Measurements from ENCODE around the gene MAP1LC3B2.

Gene MAP1LC3B2

DNA sequence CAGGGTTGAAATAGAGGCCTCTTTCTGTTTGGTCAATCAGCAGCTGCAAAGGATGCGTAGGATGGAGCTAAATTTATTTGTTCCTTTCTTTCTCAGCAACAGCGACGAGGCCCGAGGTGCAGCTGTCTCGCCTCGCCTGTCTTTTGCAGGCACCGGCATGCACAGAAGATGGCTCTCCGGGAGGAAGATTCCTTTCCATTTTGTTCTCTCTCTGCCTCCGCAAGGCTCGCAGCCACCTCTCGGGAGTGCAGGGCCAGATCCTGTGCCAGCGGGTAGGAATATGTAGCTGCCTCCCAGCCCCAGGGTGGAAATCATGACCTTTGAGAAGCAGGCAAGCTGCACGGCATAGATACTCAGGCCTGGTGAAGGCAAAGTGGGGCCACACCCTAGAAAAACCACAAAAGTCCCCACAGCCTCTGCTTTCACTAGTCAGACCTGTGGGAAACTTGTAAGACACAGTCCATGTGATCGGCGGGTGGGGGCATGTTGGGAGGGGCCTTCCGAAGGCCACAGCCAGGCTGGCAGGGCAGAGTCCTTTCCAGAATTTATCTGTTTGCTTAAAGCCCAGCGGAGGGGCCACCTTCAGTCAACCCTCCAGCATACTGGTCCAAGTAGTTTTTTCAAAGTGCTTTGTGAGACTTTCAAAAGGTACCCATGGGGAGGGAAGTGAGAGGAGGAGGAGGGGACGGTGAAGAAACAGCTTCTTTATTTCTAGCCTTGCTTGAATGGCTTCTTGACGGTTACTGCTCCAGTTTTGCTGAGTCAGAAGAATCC is at the start of gene MAP1LC3B2:
Gene MAP1LC3B2, plus strand, starts transcription at position 220 of the 774 bp plus-strand sequence. CDS start 16,562 bp downstream, outside the sequence.
- no peak for DNase-seq

DNA sequence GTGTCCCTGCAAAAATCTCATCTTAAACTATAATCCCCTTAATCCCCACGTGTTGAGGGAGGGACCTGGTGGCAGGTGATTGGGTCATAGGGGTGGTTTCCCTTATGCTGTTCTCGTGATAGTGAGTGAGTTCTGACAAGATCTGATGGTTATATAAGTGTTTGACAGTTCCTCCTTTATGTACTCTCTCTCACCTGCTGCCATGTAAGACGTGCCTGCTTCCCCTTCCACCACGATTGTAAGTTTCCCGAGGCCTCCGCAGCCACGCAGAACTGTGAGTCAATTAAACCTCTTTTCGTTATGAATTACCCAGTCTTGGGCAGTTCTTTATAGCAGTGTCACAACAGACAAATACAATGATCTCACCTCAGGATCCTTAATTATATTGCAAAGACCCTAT is 45.2 kb upstream of the MAP1LC3B2 start:
- no peak for DNase-seq

DNA sequence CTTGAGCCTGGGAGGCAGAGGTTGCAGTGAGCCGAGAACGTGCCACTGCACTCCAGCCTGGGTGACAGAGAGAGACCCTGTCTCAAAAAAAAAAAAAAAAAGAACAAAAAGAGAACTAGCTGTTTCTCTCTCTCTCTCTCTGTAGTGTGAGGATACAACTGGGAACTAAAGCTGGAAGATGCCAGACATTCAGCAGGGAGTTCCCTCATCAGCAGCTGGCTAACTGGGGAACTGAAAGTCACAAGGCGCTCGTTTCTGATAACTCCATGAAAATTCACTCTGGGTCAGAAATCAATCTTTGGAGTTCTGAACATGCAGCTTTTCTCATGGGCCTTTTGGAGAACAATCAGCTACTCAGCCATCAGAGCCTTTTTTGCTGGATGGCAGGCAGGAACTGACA is 43.5 kb upstream of the MAP1LC3B2 start:
- DNase-seq: no peak

DNA sequence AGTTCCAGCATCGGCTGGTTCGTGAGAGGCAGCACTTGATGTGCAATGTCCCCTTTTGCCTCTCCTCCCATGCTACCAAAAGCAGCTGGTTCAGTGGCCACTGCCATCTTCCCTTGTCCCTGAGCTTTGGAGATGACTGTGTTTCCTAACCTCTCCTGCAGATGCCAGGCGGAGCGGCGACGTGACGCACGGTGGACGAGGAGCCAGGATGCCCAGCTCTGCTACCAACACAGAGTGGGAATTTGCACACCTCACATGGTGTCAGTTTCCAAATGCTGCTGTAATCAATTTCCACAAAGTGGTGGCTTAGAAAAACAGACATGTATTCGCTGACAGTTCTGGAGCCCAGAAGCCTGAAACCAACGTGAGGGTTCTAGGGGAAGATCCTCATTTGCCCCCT is 42.5 kb upstream of the MAP1LC3B2 start:
- DNase-seq: no peak

DNA sequence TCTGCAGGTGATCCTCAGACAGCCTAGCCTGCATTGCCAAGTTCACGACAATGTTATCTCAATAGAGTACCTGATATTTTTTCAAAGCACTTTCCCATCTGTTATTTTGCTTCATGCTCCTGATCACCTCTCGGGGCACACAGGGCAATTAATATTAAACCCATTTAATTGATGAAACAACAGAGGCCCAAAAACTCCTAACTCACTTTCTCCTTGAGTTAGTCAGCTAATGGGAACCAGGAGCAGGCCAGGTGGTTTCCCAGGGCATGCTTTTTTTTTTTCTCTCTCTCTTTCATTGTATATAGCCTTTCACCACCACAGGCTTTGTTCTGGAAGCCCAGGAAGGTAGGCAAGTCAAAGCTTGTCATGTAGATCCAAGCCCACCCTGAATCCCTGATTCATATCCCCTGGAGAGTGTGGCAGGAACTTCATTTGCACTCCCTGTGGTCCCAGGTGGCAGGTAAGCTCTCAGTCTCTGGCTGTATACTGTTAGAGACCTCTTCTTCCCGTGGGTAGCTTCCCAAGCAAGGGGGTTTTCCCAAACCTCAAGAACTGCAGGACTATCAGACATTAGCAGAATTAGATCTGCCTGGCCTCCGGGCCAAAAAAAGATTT is 41.6 kb upstream of the MAP1LC3B2 start:
- DNase-seq: no peak

DNA sequence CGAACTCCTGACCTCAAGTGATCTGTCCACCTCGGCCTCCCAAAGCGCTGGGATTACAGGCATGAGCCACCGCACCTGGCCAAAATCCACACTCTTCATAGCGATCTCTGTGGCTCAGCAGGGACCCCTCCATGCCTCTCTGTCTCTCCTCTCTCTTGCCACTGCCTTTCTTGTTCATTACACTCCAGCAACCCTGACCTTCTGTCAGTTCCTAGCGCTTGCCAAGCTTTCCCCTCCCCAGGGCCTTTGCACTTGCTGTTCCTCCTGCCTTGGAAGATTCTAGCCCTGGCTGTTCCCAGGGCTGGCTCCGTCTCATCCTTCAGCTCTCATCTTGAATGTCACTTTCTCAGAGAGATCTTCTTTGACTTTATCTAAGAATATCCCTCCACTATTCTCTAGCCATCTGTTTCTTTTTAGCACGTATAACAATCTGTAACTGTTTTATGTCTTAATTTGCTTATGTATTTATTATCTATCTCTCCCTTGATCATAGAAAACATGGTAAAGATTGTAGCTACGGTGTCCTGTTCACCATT is 38.9 kb upstream of the MAP1LC3B2 start:
- no peak for DNase-seq

DNA sequence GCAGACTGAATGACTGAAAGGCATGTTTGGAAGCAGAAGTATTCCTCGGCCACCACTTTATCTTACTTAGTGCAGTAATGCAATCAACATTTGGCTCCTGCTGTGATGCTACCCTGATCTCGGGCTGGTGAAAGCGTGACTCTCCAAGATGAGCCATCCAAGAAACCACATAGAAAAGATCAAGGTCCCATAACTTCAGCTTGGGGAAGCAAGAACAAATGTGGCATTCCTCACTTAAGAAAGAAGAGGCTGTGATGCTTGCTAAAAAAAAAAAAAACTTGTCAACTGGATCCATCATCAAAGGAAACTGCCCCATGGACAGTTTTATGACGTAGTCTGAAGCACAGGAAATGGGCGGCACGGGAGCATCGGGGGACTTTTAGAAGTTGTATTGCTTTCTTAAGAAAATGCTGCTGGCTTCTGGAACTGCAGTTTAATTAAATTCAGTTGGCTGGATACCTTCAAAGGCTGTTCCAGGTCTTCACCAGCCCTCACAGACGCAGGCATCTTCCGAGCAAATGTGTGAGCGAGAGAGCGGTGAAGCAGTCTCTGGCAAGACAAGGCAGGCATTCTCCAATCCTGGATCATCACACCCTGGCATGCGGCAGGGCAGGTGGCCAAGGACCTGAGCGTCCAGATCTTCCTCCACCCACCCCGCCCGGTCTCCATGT is 38.2 kb upstream of the MAP1LC3B2 start:
- peak; percentile 55 to 79 for DNase-seq

DNA sequence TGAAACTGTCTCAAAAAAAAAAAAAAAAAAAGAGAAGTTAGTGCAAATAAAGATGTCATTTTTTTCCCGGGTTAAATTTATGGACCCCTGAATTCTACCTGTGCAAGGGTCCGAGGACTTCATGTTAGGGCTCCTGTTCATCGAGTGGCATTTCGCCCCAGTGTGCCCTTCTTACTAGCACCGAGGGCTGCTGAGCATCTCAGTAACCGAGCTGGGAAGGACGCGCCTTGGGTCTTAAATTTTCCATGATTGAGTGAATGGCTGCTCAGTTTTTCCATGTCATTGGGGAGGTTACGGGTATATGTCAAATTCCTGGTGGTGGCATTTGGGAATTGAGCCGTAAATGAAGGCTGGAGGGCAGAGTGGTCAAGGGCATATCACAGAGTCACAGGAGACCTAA is 34.9 kb upstream of the MAP1LC3B2 start:
- DNase-seq: no peak

DNA sequence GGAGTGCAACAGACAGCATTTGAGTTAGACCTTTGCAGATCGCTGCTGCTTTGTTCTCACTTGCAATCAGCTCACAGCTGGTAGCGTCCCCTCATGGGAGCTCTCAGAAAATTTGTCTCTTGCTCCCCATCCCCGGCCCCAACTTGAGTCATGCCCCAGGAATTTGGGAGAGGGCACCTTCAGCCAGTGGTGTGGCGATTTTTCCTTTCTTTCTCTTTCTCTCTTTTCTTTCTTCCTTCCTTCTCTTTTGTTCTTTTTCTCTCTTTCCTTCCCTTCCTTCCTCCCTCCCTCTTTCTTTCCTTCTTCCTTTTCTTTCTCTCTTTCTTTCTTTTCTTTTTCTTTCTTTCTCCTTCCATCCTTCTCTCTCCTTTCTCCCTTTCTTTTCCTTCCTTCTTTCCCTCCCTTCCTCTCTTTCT is 34.2 kb upstream of the MAP1LC3B2 start:
- DNase-seq: no peak

DNA sequence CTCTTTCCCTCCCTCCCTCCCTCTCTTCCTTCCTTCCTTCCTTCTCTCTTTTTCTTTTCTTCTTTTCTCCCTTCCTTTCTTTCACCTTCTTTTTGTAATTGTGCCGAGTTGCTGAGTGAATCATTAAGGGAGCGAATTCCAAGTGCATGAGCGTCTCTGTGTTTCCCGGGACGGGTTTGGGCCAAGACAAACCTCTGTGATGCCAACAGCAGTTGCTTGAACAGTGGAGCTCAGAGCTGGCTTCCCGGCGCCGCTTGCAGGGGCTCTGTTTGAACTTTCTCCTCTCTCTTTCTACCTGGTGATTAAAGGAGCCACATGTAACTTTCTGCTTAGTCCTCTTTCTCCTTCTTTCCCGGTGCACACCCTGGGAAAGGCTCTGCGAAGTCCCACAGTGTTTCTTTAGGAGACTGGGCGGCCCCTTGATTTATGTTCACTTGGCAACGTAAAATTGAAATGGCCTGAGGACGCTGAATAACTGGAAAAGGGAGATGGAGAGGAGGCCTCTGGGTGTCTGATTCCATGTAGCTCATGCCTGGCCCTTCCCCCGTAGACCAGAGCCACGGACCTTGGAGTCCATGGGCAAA is 33.7 kb upstream of the MAP1LC3B2 start:
- no peak for DNase-seq

DNA sequence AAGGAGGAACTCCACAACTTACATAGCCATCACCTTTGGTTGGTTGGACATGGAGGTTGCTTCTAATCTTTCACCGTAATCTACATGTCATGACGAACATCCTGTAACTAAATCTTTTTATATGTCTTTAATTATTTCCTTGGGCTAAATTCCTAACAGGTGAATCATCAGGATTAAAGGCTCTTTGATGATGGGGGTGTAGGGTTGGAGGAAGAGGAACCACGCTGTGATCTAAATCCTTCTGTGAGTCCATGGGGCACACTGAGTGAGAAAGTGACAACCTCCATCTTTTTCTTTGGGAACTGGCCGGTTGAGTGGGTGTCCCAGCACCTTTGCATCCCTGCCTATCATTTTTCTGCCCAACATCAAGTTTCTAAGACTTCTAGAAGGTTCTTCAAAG is 31.1 kb upstream of the MAP1LC3B2 start:
- DNase-seq: no peak

DNA sequence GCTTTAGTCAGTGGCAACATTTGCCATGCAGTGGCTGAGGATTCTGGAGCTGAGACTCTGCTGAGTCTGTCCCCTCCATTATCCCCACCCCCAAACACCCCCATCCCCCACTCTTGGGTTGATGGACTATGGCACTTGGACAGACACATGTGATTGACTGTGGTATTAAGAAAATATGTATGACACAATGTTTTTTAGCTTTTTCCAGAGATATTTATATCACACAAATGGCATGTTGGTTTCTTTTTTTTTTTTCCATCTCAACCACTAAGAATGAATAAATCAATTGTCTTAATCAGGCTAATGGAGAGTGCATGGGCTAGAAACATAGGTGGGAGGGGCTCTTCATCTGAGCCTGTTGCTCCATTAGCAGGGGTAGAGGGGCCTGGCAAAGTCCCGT is 30.7 kb upstream of the MAP1LC3B2 start:
- DNase-seq: no peak

DNA sequence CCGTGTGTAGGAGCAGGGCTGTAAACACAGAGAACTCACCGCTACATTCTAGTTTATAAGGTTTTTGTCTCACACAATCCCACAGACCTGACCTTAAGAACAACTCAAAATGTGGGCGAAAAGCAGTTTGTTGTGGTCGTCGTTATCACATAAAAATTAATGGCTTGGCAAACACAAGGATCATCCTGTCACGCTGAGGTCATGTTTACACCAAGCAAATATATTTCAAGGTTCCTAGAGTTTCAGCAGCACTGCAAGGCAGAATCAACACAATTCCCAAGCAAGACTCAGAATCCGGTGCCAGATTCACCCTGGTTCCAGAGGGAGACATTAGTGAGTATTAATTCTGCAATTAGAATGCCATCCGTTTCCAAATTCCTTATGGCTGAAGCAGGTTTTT is 30.1 kb upstream of the MAP1LC3B2 start:
- DNase-seq: no peak

DNA sequence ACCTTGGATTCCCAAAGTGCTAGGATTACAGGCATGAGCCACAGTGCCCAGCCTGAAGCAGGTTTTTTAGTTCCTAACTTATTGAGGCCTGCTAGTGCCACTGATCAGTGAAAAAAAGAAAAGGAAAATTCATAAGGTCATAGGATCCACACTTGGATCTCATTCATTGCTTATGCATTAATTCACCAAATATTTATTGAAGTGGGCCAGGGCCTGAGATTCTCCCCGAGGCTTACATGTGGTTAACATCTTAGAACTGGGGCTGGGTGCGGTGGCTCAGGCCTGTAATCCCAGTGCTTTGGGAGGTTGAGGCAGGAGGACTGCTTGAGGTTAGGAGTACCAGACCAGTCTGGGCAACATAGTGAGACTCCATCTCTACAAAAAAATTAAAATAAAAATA is 29.5 kb upstream of the MAP1LC3B2 start:
- DNase-seq: no peak

DNA sequence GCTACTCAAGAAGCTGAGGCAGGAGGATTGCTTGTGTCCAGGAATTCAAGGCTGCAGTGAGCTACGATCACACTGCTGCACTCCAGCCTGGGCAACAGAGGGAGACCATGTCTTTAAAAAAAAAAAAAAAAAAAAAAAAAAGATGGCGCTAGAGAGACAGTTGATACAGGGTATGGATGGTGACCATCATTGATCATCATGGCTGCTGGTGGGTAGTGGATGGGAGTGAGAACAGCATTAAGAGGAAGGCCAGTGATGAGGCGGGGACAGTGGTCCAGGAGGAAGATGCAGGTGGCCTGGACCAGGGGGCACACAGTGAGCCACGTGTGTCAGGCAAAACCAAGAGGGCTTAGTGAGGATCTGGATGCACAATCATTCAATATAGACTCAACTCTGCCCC is 26.8 kb upstream of the MAP1LC3B2 start:
- DNase-seq: no peak

DNA sequence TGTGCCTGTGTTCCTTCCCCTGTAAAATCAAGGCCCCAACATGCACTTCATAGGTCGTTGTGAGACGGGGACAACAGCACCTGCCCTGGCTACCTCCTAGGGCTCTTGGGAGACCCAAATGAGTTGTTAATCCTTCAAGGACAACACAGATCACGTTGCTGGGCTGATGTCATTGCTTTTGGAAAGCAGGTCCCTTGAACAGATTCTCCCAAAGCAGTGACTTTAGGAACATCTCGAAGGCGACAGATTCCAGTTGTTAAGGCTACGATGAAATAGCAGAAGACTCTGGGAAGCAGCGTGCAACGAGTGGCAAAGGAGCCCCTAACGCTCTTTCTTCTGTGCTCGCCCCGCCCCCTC is 26.2 kb upstream of the MAP1LC3B2 start:
- no peak for DNase-seq

DNA sequence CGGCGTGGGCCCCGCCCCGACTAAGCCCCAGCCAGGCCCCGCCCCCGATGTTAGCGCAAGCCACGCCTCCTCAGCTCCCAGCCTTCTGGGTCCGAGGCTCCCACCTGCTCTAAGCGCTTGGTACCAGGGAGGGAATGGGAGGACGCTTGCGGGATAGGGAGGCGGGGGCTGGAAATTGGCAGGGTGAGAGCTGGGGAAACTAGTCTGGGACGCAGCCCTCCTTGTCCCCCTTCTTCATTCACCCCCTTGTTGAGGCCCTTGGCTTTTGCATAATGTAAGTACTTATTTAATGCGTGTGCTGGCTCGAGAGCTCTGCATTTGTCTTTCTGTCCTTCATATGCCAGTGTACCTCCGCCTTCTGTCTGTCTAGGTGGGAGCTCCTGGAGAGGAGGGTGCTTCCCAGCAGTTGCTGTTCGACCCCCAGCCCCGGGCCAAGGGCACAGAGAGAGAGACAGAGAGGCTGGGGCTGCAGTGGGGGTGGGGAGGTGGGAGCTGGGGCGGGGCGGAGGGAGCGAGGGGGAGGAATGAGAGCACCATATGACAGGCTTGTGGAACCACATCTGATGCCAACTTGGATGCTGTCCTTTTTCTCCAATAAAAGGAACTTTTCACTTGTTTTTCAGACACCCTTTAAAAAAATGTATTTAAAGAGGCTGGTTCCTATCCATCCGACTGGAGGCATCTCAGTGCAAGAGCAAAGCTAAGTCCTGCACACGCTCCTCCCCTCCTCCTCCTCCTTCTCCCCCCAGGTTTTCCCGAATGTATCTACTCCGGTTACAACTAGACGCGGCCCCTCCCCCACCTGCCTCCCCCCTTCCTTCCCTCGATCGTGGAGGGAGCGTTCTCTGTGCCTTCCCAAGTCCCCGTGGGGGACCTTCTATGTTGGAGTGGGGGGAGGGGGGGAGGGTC is 25.6 kb upstream of the MAP1LC3B2 start:
- DNase-seq: peak; percentile 36 to 82

DNA sequence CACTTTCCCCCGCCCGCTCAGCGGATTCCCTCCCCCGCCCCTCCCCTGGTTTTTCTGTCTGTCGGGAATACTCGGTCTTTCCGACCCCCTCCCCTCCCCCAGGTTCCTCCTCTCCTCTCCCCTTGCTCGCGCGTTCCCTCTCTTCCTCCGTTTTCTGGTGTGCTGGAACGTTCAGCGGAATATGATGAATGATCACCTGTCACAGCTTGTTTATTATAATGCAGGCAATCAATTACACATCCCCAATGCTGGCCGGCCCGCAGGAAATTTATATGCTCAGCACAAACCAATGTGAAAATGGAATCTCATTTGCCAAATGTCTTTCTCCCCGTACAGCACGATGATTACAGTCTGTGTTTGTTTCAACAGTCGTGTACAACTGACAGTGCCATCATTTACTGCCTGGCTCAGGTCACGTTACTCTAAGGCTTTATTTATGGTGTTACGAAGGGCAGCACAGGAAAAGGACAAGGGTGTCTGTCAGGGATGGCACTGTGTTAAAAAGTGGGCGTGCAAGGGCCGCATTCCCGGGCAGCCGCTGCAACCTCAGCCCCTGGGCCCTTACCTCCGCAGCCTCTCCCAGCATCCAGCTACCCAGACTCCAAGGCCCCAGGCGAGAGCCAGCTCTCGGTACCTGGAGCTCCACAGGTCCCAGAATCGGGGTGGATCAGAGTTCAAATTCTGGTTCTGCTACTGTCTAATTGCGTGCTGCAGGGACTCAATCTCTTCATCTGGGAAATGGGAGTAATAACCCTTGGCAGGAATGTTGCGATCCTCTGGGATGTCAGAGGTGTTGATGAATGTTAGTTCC is 24.7 kb upstream of the MAP1LC3B2 start:
- peak in 1 of 2 experiments; percentile 28 for DNase-seq

DNA sequence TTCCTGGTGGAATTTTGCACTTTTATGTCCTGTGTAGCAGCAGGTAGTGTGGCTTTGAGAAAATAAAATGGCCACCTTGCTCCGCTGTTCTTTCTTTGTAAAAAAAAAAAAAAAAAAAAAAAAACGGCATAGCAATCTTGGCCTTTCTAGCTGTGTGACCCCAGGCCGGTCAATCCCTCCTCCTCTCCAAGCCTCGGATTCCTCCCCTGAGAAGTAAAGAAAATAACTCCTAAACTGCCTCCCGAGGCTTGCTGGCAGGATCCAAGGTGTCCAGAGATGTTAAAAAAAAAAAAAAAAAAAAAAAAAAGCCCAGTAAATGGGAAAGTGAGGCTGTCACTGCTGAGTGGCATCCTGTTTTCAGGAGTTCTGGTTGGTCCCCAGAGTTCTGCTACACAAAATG is 23.9 kb upstream of the MAP1LC3B2 start:
- no peak for DNase-seq

DNA sequence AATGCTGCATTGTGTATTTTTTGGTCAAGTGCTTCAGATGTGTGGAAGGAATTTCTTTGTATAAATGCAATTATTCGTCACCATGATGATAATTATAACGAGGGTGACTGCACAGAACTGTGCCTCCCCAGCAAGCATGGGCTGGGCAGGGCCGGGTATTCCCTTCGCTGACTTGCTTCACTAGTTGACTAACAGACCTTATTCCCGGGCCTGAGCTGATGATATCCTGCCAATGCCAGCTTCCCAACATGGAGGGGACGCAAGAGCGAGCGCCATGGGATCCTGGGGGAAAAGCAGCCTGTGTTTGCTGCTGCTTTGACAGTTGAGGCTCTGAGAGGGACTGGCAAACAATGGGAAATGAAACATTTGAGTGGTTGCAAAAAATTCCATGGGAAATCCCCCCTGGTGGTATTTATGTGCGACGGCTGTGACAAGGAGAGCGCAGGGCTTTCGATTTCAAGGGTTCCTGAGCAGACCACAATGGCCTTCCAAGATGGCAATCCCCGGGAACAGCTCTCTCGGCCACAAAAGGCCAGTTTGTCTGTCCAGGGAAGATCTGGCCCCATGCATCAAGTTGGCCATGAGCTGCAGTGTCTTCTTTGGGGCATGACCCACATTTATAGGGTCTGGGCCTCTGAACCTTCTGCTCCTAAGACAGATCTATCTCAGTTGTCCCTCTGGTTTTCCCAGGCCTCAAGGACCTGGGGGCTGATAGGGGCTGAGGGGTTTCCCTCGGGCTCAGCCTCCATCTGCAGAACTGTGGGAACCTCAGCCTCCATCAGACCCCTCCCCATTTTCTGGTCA is 21.9 kb upstream of the MAP1LC3B2 start:
- DNase-seq: no peak

Data from cerebellar nuclear complex (tissue), 1 donor.